GM12873 (cell line): Measurements from ENCODE around the gene ZNF618.

Experiments used
- TF ChIP-seq, protein P1 (sequence below): IDR thresholded peaks from 2 replicates; pipeline ENCODE4 v1.5.1; 2012; ENCODE audit warnings: low read depth, mild to moderate bottlenecking, moderate library complexity, low read length, control low read depth; ENCODE audit not compliant: insufficient read depth; ENCODE audit errors: missing control alignments

ZNF618 gene

DNA sequence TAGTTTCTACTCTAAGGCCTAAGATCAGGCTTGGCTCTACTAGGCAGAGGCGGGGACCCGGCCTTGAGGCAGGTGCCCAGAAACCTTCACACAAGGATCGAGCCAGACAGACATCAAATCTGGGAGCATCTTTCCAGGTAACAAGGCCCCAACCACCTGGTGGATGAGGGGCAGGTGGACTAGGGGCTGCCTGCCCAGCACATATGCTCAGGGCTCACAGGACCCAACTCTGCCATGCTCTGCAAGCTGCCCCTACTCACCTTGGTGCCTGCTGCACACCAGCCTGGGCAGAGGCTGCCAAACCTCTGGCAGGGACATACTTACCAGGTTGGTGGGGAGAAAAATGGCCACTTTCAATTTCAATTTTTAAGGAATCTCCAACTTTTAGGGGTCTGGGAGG is 2.2 kb upstream of the ZNF618 start:
- TF ChIP-seq, protein P1, sequence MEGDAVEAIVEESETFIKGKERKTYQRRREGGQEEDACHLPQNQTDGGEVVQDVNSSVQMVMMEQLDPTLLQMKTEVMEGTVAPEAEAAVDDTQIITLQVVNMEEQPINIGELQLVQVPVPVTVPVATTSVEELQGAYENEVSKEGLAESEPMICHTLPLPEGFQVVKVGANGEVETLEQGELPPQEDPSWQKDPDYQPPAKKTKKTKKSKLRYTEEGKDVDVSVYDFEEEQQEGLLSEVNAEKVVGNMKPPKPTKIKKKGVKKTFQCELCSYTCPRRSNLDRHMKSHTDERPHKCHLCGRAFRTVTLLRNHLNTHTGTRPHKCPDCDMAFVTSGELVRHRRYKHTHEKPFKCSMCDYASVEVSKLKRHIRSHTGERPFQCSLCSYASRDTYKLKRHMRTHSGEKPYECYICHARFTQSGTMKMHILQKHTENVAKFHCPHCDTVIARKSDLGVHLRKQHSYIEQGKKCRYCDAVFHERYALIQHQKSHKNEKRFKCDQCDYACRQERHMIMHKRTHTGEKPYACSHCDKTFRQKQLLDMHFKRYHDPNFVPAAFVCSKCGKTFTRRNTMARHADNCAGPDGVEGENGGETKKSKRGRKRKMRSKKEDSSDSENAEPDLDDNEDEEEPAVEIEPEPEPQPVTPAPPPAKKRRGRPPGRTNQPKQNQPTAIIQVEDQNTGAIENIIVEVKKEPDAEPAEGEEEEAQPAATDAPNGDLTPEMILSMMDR, result no peak

GRCh38 chr9:113875459-113876150 is 504 bp upstream of the ZNF618 start:
- TF ChIP-seq, protein P1, result no peak

DNA sequence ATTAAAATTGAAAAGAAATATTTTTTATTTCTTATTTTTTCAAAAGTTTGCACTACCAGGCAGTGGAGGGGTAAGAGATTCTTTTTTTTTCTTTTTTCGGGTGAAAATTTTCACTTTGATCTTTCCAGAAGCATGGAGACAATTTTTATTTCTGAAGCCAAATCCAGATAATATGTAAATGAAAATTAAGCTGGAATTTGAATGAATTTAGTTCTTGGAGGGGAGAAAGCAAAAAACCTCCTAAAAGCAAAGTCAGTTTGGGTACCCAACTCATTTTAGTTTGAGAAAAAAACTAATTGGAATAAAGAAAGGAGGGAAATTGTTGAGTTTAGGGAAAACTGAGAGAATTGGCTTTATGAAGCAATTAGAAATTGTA is 872 bp downstream of the ZNF618 start:
- TF ChIP-seq, protein P1, result no peak

DNA sequence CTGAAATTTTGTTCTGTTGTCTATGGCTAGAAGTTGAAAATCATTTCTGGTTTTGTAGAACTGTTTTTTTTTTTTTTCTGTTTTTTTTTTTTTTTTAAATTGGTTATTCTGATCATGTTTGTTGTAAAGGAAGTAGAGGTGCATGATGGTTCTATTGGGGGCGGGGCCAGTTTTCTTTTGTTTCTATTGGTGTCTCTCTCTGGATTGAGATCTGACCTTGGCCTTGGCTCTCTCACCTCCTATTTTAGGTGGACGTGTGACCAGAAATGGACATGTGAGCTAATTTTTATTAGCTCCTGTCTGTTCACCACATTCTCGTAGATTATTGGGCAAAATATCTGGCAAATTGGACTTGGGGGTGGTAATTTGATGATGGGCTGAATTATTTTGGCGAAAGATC is 3.2 kb downstream of the ZNF618 start:
- TF ChIP-seq, protein P1, result no peak

DNA sequence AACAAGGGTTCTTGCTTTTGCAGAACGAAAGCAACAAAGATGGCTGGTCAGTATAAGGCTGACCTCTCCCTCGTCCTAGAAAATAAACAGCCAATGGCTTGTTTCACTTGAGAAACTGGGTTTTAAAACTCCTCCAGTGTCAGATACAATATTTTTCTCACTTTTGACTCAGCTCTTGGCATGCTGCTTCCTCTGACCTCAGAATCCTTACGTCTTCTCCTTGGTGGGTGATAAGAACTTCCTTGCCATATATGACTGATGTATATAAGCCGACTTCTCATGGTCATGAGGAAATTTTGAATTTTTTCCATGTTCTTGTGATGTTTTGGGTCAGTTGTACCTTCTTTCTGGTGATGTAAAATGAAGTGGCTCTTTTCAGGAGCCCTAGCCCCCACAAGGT is 3.8 kb downstream of the ZNF618 start:
- TF ChIP-seq, protein P1, result no peak

GRCh38 chr9:113882181-113882580 is 6.1 kb downstream of the ZNF618 start:
- TF ChIP-seq, protein P1, result no peak

GRCh38 chr9:113882636-113883164 is 6.6 kb downstream of the ZNF618 start:
- TF ChIP-seq, protein P1, result no peak
